Transverse colon (tissue), 4 donors: ENCODE measurements around the gene SAPCD2.

ENCODE experiments used
- EP300 ChIP-seq: sonication (generic); formaldehyde crosslinking; IDR thresholded peaks from one replicate; pipeline ENCODE4 v1.6.1; 2017; ENCODE audit warnings: antibody characterized with exemption, low read depth
- POLR2A ChIP-seq: fragments of 450-650 bp; IDR thresholded peaks from one replicate; pipeline ENCODE4 v1.6.1; 2016; ENCODE audit warnings: antibody characterized with exemption, mild to moderate bottlenecking, moderate library complexity
- POLR2AphosphoS5 ChIP-seq, 3 donors: sonication (generic); formaldehyde crosslinking; IDR thresholded peaks; one replicate each; pipeline ENCODE4 v1.6.1; 2016; ENCODE audit warnings: antibody characterized with exemption in 3 of 3
- TF ChIP-seq, protein P1 (sequence below), 5 experiments: fragments of 200-600 bp in 3 of 5; fragments of 450-650 bp in 2 of 5; sonication (generic) in 3 of 5; IDR thresholded peaks; 1 replicate in 2 of 5; 2 replicates in 3 of 5; pipeline ENCODE4 v1.5.1; 2016 to 2017; ENCODE audit warnings: antibody characterized with exemption in 5 of 5, inconsistent platforms in 3 of 5, mild to moderate bottlenecking in 2 of 5, moderate library complexity in 1 of 5

DNA sequence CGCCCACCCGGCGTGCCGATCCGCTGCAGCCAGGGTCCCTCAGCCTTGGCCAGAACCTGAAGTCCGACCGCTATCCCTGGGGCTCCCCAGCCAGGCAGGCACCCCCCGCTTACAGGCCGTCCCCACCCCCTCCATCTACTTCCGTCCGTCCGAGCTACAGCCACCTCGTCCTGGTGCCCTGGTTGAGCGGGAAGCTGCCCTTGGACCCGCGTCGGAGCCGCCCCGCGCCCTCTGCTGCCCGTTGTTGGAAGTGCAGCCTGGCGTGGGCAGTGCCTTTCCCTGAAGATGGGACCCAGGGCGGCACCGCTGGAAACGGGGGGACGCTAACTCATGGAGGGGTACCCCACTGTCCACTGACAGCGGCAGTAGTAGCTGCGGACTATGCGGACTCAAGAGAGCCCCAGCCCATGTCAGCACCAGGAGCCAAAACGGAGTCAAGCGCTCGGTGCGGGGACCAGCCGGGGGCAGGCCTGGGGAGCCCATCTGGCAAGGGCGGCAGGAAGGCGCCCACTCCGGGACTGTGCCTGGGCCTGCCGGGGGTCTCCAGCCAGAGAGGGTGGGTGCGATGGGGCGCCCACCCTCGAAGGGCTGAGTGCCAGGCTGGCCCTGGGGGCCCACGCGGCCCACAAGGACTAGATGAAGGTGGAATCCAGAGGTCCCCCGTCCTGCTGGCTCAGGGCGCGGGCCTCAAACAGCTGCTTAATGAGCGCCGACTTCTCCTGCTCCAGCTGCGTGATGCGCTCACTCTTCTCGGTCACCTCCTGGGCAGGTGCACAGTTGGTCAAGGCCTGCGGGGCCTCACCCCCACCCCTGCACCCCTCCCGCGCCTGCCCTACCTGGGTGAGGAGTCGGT is 6.1 kb downstream of the SAPCD2 start:
- TF ChIP-seq, protein P1, sequence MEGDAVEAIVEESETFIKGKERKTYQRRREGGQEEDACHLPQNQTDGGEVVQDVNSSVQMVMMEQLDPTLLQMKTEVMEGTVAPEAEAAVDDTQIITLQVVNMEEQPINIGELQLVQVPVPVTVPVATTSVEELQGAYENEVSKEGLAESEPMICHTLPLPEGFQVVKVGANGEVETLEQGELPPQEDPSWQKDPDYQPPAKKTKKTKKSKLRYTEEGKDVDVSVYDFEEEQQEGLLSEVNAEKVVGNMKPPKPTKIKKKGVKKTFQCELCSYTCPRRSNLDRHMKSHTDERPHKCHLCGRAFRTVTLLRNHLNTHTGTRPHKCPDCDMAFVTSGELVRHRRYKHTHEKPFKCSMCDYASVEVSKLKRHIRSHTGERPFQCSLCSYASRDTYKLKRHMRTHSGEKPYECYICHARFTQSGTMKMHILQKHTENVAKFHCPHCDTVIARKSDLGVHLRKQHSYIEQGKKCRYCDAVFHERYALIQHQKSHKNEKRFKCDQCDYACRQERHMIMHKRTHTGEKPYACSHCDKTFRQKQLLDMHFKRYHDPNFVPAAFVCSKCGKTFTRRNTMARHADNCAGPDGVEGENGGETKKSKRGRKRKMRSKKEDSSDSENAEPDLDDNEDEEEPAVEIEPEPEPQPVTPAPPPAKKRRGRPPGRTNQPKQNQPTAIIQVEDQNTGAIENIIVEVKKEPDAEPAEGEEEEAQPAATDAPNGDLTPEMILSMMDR (IDR thresholded peaks at IDR 0.05) = peak; percentile 97 to 99 (median 98)
- no peak for TF ChIP-seq POLR2A
- no peak for TF ChIP-seq POLR2AphosphoS5 (IDR thresholded peaks at IDR 0.05)
- TF ChIP-seq EP300 = no peak
